ENCODE data around the gene RESP18. TPM values are rescaled to one million over a fixed set of nuclear protein-coding genes. Genes with fewer than 3 reads are reported as not detected.

Gene RESP18
- polyA plus RNA-seq, 4 donors = not detected

DNA sequence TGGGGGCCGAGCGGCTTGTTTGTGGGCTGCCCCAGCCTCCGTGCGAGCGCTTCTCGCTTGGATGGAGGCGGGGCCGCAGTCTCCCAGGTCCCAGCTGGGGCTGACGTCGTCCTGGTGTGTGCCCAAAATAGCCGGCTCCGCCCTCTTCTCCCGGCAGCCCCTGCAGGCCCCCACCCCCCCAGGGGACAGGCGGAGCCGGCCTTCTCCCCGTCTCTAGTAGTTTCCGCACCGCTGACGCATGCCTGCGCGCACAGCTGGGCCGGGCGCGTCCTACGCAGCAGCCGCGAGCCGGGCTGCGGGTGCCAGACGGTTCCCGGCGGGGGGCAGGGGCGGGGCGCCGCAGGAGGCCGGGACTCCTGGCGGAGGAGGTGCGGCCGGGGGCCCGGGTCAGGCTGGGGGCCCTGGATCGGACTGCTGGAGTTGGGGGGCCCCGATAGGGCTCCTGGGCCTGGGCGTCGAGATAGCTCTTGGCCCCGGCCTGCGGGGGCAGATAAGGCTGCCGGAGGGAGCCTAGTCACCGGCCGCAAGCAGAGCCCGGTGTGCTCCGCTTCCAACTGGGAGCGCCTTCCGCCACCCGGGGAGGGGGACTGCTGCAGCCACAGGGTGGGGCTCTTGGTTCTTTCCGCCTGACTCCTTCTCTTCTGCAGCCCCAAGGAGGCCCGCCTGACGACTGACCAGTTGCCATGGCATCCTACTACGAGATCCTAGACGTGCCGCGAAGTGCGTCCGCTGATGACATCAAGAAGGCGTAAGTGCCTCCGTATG lies 53.2 kb downstream of the RESP18 start, which contains the start of gene DNAJB2:
Gene DNAJB2, plus strand, starts transcription at position 216 of the 765 bp plus-strand sequence. Its CDS starts 468 bp downstream, at position 684.
- DNase-seq (ENCODE audit: low read depth in 4 of 4, low spot score in 3 of 4) = peak; percentile 93 to 97 (median 94)

- no peak for DNase-seq (ENCODE audit: low read depth in 4 of 4, low spot score in 3 of 4)
Measured at GRCh38 chr2:219278655-219279150, 53.8 kb downstream of the RESP18 start.

DNA sequence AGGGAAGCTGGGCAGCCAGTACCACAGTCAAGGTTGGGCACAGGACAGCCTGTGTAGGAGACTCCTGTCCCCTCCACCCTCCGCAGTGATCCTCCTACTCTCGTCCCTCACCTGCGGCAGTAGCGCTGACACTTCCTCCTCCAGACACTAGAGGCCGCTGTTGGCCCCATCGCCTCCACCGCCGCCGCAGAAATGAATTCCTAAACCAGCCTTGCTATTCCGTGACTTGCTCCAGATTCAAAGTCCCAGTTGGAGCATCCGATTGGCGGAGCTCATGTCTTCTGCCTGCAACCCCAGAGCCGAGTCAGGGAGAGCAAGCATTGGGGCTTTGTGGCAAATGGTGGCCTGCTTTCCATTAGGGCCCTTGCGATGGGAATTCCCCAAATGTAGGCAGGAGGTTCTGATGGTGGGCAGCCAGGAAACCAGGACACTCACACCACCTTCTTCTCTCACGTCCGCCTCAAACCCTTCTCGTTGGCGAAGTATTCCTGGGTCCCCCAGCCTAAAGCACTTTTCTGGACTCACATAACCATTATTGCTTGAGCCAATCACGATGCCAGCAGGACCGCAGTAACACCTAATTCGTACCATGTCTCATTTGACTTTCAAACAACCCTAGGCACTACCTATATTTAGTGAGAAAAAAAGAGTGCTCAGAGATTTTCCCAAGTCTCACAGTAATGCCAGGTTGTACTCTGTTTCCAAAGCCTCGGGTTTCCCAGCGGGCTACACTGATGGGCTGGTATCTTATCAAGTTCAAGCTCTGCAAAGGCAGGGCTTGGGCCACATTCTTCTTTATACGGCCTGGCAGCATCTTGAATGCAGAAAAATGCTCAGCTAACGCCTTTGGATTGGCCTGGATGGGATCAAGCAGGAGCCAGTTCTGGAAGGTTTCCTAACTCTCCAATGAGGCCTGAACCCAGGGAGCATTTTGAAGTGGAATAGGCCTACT lies 54.6 kb downstream of the RESP18 start:
- peak in 1 of 4 donors; percentile 77 for DNase-seq (ENCODE audit: low read depth in 4 of 4, low spot score in 3 of 4)

Other genes starting within 250 kb of the RESP18 start
- 10 to 100 TPM; 18.8 to 21.3 (median 20.1) TPM for gene NHEJ1, start 171.9 kb downstream of the RESP18 start, polyA plus RNA-seq (ENCODE audit: insufficient read length in 4 of 4)
- gene SLC23A3, start 162.7 kb downstream of the RESP18 start, polyA plus RNA-seq (ENCODE audit: insufficient read length in 4 of 4) = 10 to 100 TPM; 14.8 to 23.3 (median 18.8) TPM
- gene CNPPD1, start 155.8 kb downstream of the RESP18 start, polyA plus RNA-seq (ENCODE audit: insufficient read length in 4 of 4) = 10 to 100 TPM; 66.2 to 75.3 (median 70.5) TPM
- gene RETREG2, start 154.5 kb downstream of the RESP18 start, polyA plus RNA-seq (ENCODE audit: insufficient read length in 4 of 4) = 100 to 1,000 TPM; 110 to 129 (median 121) TPM
- gene ZFAND2B, start 126.0 kb downstream of the RESP18 start, polyA plus RNA-seq (ENCODE audit: insufficient read length in 4 of 4) = 10 to 100 TPM; 40.5 to 46.5 (median 43.2) TPM
- gene ABCB6, start 113.8 kb downstream of the RESP18 start, polyA plus RNA-seq (ENCODE audit: insufficient read length in 4 of 4) = 10 to 100 TPM; 32.4 to 40.3 (median 36.8) TPM
- 10 to 100 TPM; 43.5 to 49.3 (median 45.6) TPM for gene ATG9A, start 103.1 kb downstream of the RESP18 start, polyA plus RNA-seq (ENCODE audit: insufficient read length in 4 of 4)
- gene ANKZF1, start 102.9 kb downstream of the RESP18 start, polyA plus RNA-seq (ENCODE audit: insufficient read length in 4 of 4) = 10 to 100 TPM; 40.5 to 59.2 (median 50.4) TPM
- gene GLB1L, start 87.3 kb downstream of the RESP18 start, polyA plus RNA-seq (ENCODE audit: insufficient read length in 4 of 4) = 10 to 100 TPM; 21.3 to 28.2 (median 24.2) TPM
- gene STK16, start 87.3 kb downstream of the RESP18 start, polyA plus RNA-seq (ENCODE audit: insufficient read length in 4 of 4) = 10 to 100 TPM; 36.3 to 41.8 (median 37.8) TPM
- gene TUBA4B, start 79.5 kb downstream of the RESP18 start, polyA plus RNA-seq (ENCODE audit: insufficient read length in 4 of 4) = under 1 TPM; 0.87 to 0.97 (median 0.92) TPM
- 10 to 100 TPM; 34.0 to 60.1 (median 37.1) TPM for gene TUBA4A, start 78.8 kb downstream of the RESP18 start, polyA plus RNA-seq (ENCODE audit: insufficient read length in 4 of 4)
- gene DNAJB2, start 53.4 kb downstream of the RESP18 start, polyA plus RNA-seq (ENCODE audit: insufficient read length in 4 of 4) = 10 to 100 TPM; 73.3 to 89.5 (median 76.2) TPM
- gene PTPRN, start 23.3 kb downstream of the RESP18 start, polyA plus RNA-seq (ENCODE audit: insufficient read length in 4 of 4) = under 1 TPM in 2 of 4 donors, not detected in 2; 0.31 to 0.56 TPM
- gene DNPEP, start 55.2 kb upstream of the RESP18 start, polyA plus RNA-seq (ENCODE audit: insufficient read length in 4 of 4) = 10 to 100 TPM; 54.2 to 67.5 (median 58.2) TPM
- gene DES, start 85.6 kb upstream of the RESP18 start, polyA plus RNA-seq (ENCODE audit: insufficient read length in 4 of 4) = 1 to 10 TPM; 5.9 to 6.8 (median 6.6) TPM
- 10 to 100 TPM; 10.3 to 15.2 (median 13.3) TPM for gene SPEG, start 102.1 kb upstream of the RESP18 start, polyA plus RNA-seq (ENCODE audit: insufficient read length in 4 of 4)
- 10 to 100 TPM; 35.0 to 42.9 (median 36.4) TPM for gene GMPPA, start 166.1 kb upstream of the RESP18 start, polyA plus RNA-seq (ENCODE audit: insufficient read length in 4 of 4)
- gene ASIC4, start 181.7 kb upstream of the RESP18 start, polyA plus RNA-seq (ENCODE audit: insufficient read length in 4 of 4) = under 1 TPM; 0.07 to 0.18 (median 0.16) TPM
- 10 to 100 TPM; 23.8 to 46.3 (median 30.1) TPM for gene CHPF, start 211.1 kb upstream of the RESP18 start, polyA plus RNA-seq (ENCODE audit: insufficient read length in 4 of 4)
- gene TMEM198, start 211.3 kb upstream of the RESP18 start, polyA plus RNA-seq (ENCODE audit: insufficient read length in 4 of 4) = 1 to 10 TPM; 2.0 to 4.0 (median 2.8) TPM
- gene OBSL1, start 238.8 kb upstream of the RESP18 start, polyA plus RNA-seq (ENCODE audit: insufficient read length in 4 of 4) = 100 to 1,000 TPM; 122 to 193 (median 147) TPM
- 1 to 10 TPM in 3 of 4 donors, under 1 TPM in 1; 0.51 to 2.0 (median 1.6) TPM for gene INHA, start 239.6 kb upstream of the RESP18 start, polyA plus RNA-seq (ENCODE audit: insufficient read length in 4 of 4)